NCI-H2196 treated with DMSO at 0.1 percent for 48 hours (cell line): ENCODE results near the gene THOC5.
"Not testable (repeated sequence)": the region's sequence is repeated elsewhere in the genome, so short reads cannot be mapped to it uniquely, and the experiment has no call there.

Experiments used
- DNase-seq: peaks from one replicate; lab custom pipeline; 2025; ENCODE audit not compliant: unreplicated experiment; lab: John Stamatoyannopoulos, UW

Gene THOC5

DNA sequence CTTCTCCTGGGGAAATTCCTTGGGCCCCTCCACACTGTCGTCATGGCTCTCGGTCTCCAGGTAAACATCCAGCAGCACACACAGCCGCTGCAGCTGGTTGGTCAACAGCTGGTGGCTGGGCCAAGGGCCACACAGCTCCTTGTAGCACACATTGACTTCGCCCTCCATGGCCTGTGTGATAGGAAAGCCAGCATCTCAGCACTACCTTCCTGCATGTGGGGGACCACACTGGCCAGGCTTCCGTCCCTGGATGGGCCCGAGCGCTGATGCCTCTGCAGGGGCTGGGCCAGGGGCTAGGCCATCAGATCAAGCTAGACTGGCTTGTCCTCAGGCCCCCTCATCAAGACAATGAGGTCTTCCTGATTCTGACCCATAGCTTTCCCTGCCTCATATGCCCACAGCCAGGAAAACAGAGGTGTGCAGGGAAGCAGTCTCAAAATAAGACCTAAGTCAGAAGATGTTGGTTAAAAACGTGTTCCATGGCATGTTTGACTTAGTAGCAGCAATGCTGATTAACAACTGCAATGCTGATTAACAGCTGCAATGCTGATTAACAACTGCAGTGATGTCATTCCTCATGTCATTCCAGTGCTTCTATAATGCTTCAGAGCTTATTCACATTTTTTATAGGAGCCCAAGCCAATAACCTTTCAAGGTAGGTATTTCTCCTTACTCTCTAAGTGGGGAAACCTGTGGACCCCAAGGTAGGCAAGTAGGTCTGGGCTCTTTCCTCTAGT lies 42.3 kb downstream of the THOC5 start:
- no peak for DNase-seq

DNA sequence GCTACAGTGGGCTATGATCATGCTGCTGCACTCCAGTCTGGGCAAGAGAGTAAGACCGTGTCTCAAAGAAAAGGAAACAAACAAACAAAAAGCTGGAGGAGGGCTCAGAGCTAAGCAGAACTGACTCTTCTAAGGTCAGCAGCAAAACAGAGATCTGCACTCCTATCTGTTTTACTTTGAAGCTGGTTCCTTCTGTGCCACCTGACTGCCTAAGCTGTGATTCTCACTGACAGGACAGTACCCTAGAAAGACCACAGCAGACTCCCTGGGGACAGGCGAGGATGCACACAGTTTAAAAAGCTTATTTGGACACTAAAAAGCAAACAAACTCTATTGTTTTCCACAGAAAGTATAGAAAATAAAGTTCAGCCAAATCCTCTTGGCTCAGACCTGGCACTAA lies 43.0 kb downstream of the THOC5 start:
- DNase-seq = no peak

DNA sequence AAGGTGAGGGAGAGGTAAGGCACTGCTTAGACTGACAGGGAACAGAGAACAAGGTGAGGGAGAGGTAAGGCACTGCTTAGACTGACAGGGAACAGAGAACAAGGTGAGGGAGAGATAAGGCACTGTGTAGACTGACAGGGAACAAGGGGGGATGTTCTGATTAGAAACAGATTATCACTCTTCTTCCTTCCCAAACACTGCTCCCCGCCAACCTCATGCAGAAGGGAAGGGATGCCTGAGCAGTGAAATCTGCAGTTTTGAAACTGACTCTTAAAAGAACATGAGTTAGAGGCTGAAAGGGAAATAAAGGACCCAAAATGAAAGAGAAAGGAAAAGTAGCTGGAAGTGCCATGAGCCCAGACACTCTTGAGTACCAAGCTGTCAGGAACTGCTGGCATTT lies 43.7 kb downstream of the THOC5 start:
- no peak for DNase-seq

DNA sequence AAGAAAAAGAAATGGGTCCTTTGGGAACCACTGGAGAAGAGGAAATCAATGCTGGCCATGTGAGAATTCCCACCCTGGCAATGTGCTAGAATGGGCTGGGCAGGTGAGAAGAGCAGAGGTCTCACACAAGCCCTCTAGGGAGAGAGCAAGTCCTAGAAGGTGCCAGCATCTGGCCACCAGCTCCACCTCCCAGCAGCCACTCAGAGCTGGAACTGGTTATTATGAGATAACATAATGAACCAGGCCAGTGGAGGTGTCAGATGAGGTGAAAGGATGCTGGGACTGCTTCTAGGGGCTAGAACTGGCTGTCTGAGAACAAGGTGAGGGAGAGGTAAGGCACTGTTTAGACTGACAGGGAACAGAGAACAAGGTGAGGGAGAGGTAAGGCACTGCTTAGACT lies 44.3 kb downstream of the THOC5 start:
- DNase-seq = no peak

DNA sequence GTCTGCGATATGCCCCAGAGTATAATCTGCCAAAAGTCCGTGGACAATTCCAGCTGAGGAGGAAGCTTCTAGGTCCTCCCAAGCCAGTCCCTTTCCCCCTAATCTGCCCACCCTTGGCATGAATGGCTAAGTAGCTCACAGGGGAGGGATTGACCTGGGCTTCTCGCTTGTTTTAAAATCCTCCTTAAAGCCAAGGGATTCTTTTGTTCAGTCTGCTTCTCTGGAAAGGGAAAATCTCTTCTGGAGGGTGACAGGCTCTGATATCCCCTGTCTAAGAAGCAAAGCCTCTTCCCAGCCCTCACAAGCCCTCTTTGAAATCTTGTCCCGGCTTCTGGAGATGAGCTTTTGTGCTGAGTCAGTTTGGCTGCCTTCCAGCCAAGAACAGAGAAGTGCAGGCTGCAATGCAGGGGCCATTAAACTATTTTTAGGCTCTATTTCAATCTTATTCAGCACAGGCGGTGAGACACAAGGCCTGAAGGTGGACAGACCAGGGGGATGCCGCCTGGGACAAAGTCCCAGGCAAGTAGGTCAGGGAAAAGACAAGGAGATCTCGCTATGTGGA lies 49.7 kb downstream of the THOC5 start:
- DNase-seq = no peak

DNA sequence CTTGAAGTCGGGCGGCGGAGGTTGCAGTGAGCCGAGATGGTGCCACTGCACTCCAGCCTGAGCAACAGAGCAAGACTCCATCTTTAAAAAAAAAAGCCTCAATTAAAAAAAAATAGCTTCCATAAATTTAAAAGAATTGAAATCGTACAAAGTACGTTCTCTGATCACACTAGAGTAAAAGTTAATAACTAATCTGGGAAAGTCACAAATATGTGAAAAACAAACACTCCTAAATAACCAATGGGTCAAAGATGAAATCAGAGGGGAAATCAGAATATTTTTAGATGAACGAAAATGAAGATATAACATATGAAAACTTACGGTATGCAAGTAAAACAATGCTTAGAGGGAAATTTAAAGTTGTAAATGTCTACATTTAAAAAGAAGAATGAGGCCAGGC lies 53.7 kb downstream of the THOC5 start:
- no peak for DNase-seq

DNA sequence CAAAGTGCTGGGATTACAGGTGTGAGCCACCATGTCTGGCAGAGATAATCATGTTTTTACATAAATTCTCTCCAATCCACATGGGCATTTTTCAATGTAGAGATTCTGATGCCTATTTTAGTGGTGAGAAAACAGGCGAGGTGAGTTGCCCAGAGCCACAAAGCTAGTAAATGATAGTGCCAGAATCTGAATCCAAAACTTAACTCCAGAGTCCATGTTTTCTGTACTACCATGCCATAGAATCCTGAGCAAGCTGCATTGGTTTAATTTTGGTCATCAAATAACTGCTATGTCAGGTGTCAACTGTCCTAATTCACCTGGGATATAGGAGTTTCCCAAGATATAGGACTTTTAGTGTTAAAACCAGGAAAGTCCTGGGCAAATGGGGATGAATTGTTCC lies 59.9 kb downstream of the THOC5 start:
- DNase-seq = no peak

DNA sequence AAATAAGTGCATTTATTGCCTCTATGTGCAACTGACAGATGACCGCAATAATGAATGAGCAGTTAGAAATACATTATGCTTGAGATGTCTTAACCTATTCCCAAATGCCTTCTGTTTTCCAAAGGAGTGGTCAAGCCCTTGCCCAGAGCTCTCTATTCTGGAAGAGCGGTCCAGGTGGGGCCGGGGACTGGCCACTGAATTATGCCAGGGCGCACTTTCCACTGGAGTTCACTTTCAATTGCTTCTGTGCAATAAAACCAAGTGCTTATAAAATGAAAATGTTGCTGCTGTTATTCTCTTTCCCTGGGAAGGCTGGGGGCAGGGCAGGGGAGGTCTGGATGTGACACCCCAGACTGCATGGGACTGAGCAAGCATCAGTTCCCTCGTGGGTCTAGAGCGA lies 62.5 kb downstream of the THOC5 start:
- no peak for DNase-seq

DNA sequence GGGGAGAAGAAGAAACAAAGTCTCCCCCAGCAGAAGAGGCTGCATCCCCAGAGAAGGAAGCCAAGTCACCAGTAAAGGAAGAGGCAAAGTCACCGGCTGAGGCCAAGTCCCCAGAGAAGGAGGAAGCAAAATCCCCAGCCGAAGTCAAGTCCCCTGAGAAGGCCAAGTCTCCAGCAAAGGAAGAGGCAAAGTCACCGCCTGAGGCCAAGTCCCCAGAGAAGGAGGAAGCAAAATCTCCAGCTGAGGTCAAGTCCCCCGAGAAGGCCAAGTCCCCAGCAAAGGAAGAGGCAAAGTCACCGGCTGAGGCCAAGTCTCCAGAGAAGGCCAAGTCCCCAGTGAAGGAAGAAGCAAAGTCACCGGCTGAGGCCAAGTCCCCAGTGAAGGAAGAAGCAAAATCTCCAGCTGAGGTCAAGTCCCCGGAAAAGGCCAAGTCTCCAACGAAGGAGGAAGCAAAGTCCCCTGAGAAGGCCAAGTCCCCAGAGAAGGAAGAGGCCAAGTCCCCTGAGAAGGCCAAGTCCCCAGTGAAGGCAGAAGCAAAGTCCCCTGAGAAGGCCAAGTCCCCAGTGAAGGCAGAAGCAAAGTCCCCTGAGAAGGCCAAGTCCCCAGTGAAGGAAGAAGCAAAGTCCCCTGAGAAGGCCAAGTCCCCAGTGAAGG lies 64.3 kb downstream of the THOC5 start:
- not testable (repeated sequence) for DNase-seq

DNA sequence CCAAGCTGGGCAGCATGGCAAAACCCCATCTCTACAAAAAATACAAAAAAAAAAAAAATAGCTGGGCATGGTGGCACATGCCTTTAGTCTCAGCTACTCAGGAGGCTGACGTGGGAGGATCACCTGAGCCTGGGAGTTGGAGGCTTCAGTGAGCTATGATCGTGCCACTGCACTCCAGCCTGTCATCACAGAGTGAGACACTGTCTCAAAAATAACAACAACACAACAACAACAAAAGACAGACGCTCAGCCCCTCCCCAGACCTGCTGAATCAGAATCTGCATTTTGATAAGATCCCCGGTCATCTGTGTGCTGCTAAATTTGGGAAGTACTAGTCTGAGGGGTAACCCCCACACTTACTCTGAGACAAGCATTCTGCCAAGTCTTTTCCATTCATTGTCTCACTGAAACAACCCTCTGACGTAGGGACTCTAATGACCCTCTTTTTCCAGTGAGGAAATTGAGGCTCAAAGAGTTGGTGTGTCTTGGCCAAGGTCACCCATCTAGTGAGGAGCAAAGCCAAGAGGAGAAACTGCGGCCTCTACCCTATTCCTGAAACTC lies 66.1 kb downstream of the THOC5 start:
- DNase-seq = no peak

DNA sequence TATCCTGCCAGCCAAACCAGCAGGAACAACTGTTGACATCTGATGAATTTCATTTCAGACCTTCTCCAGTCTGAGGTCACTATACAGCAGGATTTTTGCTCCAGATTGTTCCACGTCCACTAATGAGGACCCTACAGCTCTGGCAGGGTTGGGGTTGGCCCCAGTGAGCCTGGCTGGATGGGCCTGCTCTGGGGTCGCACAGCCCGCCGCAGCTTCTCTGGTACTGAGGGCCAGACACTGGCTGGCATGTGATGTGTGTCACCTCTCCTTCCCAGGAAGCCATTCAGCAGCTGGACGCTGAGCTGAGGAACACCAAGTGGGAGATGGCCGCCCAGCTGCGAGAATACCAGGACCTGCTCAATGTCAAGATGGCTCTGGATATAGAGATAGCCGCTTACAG lies 68.1 kb downstream of the THOC5 start:
- no peak for DNase-seq

DNA sequence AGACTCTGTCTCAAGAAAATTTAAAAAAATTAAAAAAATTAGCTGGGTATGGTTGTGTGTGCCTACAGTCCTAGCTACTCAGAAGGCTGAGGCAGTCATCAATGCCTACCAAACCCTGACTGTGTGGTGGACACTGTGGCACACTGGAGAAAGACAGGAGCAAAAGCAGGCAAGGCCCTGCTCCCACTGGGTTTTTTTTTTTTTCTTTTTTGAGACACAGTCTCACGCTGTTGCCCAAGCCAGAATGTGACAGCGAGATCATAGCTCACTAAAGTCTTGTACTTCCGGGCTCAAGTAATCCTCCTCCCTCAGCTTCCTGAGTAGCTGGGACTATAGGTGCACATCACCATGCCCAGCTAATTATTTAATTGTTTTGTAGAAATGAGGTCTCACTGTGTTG lies 68.9 kb downstream of the THOC5 start:
- no peak for DNase-seq

DNA sequence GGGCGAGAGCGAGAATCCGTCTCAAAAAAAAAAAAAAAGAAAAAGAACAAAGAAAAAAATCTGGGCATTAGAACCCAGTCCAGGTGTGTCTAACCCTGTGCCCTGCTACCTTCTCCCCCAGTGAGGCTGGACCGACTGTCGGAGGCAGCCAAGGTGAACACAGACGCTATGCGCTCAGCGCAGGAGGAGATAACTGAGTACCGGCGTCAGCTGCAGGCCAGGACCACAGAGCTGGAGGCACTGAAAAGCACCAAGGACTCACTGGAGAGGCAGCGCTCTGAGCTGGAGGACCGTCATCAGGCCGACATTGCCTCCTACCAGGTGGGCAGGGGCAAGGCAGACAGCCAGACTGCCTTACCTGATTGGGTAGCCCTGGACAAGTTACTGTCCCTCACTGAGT lies 70.3 kb downstream of the THOC5 start:
- DNase-seq = no peak

DNA sequence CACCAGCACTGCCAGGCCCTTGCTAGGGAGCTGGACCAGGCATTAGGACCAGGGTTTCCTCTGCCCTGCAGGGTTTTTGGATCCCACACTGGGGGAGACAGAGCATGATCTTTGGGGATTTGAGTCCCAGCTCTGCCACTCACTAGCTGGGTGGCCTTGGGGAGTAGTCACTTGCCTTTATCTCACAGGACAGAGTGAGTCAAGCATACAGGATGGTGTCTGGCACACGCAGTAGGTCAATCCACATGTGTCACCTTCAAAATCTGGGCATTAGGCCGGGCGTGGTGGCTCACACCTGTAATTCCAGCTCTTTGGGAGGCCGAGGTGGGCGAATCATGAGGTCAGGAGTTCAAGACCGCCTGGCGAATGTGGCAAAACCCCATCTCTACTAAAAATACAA lies 70.8 kb downstream of the THOC5 start:
- DNase-seq = no peak

DNA sequence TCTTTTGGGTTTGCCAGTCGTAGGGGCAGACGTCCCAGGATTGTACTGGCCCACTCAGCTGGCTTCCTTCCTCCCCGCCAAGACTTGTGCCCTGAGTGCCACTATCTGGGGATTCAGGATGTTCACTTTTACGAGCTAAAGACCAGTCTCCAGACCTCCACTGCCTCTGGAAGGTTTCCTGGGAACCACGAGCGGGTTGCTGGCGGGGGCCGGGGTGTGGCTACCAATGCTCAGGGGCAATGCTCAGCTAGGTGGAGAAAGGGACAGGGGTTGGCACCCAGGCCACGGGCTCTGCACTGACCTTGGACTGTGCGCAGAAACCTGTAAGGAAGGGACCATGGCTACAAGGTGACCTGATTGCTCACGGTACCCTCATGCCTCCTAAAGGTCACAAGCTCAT lies 71.3 kb downstream of the THOC5 start:
- DNase-seq = no peak

DNA sequence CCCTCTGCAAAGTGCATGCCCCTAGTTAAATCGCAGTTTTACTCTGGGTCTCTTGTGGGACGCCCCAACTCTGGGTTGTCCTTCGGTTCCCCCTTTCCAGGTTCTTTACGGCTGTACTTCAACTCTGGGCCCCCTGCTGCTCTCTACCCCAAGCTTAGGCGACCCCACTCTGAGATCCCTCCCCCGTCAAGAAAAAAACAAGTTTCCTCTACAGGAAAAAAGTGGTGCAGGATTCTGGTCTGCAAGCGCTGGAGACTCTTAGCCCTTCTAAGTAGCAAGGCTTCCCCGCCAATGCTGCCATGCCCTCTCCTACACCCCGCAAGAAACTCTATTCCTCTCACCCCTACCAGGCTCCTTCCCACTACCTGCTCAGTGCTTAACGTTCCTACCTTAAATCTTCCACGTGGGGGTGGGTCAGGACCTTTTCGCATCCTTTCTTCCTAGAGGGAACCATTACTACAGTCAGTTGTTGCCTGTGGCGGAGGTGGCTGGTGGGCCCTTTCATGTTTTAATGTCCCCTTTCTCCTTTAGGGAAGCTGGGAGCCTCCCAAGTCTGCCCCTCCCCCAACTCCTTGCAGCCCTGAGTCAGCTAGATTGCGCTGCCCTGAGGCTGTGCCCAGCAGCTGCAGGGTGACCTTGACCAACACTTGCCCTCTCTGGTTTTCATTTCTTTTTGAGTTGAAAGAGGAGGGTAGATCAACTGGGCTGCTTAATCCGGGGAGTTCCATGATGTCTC lies 72.1 kb downstream of the THOC5 start:
- no peak for DNase-seq

DNA sequence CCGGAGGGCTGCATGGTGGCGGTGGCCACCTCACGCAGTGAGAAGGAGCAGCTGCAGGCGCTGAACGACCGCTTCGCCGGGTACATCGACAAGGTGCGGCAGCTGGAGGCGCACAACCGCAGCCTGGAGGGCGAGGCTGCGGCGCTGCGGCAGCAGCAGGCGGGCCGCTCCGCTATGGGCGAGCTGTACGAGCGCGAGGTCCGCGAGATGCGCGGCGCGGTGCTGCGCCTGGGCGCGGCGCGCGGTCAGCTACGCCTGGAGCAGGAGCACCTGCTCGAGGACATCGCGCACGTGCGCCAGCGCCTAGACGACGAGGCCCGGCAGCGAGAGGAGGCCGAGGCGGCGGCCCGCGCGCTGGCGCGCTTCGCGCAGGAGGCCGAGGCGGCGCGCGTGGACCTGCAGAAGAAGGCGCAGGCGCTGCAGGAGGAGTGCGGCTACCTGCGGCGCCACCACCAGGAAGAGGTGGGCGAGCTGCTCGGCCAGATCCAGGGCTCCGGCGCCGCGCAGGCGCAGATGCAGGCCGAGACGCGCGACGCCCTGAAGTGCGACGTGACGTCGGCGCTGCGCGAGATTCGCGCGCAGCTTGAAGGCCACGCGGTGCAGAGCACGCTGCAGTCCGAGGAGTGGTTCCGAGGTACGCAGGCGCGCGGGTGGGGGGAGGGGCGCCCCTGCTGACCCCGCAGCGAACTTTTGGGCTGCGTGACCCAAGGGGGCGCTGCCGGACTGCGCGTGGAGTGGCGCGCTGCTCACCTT lies 72.9 kb downstream of the THOC5 start:
- DNase-seq = no peak

DNA sequence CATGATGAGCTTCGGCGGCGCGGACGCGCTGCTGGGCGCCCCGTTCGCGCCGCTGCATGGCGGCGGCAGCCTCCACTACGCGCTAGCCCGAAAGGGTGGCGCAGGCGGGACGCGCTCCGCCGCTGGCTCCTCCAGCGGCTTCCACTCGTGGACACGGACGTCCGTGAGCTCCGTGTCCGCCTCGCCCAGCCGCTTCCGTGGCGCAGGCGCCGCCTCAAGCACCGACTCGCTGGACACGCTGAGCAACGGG lies 73.4 kb downstream of the THOC5 start:
- no peak for DNase-seq

DNA sequence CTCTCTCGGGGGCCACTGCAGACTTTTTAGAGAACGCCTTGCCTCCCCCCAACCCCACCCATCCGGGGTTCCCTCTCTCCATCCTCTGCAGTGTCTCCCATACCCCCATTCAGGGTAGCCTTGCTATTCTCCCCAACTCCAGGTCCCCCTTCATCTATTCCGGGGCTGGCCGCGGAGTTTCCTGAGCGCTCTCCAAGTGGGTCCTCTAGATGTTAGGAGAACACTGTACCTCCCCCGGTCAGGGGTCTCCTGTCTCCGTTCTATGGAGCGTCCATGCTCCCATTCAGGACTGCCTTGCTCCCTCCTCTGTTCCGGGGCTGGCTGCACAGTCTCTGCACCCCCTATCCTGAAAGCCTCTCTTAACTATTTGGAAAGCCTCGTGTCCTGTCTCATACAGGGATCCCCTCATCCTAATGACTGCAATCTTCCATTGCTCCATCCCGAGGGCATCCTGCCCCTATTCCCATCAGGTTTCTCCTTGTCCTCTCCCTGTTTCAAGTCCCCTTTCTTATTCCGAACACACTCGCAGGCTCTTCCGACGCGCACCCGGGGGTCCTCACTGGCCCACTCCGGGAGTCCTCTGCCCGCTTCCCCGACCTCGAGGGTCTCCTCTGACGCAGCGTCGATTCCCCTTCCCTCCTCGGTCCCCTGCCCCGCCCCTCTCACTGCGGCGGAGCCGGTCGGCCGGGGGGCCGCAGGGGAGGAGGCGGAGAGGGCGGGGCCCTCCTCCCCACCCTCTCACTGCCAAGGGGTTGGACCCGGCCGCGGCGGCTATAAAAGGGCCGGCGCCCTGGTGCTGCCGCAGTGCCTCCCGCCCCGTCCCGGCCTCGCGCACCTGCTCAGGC lies 73.9 kb downstream of the THOC5 start, which contains the start of gene NEFH:
Gene NEFH, plus strand, starts transcription at position 802 of the 845 bp plus-strand sequence. CDS start 45 bp downstream, outside the sequence.
- no peak for DNase-seq
